Left cardiac atrium (tissue), 4 donors: ENCODE data around the gene COL11A2. TPM values are rescaled to one million over a fixed set of nuclear protein-coding genes. Genes with fewer than 3 reads are reported as not detected.

Experiments used
- ATAC-seq, 2 donors: fragments of 200-7000 bp; cut with Tn5 transposase; one replicate each; pipeline ENCODE4 v1.9.1; 2020; ENCODE audit warnings: mild to moderate bottlenecking in 2 of 2, moderate library complexity in 2 of 2
- DNase-seq: peaks from one replicate; pipeline ENCODE4 v3.0.0-alpha.2; 2020
- intact Hi-C, 2 donors: fragments of 100-400 bp; cut with DNase I; formaldehyde crosslinking; loops; one replicate each; pipeline versions ENCODE4 v1.14.1 to v1.15.1; 2022 to 2023
- total RNA-seq, 2 donors: library from RNA; stranded (reverse); fragmentation: NEBNext Ultra II Directional; extraction: Animal tissue kit (Norgen Biotek cat#: 25700); gene quantifications; one replicate each; pipeline ENCODE4 v1.2.1, GENCODE V29; 2021
- donor health status: DM: no; HTN: yes; CAD: no.
- donor health status: DM: no; HTN: yes; CAD: no; lungs with severe emphysema.
- donor health status: DM: yes; HTN: yes; CAD: no.
- donor health status: Dilated cardiomyopathy.

Gene COL11A2
- total RNA-seq, 2 donors from 2014 or later, result 0.94 to 1.3 TPM

DNA sequence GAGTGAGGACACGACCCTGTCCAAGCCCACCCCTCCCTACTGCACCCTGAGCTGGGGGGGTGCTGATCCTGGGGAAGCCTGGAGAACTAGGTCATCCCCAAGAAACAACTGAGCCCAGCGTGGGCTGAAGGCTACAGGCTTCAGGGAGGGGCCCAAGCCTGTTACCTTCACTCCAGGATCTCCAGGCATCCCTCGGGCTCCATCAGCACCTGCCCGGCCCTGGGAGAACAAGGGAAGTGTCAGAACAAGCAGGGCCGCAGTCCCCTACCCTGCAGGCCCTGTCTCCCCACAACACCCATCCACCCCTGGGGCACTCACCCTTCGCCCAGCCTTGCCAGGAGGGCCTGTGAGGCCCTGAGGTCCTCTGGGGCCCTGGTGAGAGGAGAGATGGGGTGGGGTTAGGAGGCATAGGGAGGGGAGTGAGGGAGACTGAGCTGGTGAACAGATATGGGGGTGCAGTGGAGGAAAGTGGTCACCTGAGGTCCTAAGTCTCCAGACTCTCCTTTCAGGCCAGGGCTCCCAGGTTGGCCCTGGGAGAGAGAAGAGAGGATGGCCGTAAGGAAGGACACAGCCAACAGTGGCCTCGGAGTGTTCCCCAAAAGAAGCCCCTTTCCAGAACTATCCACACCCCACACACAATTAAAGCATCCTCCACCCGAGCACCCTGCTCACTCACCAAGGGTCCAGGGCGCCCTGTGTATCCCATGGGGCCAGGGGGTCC lies 13.4 kb downstream of the COL11A2 start:
- intact Hi-C loops, result no loop called here
- DNase-seq (no peak), ATAC-seq (no peak)

GRCh38 chr6:33177552-33178446 lies 14.5 kb downstream of the COL11A2 start:
- ATAC-seq (no peak), DNase-seq (no peak)
- intact Hi-C loops, result no loop called here

DNA sequence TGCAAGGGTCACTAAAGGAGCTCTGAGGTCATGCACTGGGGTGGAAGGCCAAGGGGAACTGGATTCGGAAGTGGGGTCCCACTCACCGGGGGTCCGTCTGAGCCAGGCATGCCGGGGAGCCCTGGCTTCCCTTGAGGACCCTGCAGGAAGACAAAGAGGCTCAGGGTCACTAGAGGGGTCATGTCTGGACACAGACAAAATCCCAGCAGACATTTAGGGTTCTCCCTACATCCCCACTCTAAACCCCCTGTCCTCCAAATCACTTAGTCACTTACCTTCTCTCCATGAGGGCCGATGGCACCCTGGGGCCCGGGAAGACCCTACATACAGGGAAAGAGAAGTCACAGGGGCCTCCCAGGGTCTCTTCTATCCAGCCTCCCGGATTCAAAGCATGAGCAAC lies 15.4 kb downstream of the COL11A2 start:
- DNase-seq, result no peak
- intact Hi-C loops, result no loop called here
- ATAC-seq, result no peak

DNA sequence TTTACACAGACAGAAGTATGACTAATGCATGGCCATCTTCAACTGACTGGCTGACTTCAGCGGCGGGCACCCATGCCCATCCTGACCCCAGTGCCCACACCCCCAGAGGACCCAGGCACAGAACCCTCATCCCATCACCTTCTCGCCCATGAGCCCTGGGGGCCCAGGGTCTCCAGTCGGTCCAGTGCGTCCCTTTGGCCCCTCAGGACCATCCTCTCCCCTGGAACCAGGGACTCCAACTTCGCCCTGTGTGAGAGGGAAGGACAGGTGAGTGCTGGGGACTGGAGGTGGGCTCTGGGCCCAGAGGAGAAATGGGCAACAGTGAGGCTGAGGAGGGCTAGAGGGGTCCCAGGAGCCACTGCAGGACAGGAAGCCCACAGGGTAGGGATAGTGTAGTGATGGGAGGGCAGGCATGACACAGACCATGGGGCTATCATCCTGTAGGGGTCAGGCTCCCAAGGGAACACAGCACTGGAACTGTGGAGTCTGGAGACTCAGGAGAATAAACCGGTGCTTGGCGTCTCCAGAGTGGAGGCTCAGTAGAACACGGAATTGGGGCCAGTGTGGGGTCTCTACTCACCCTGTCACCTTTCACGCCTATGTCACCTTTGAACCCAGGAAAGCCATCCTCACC lies 16.7 kb downstream of the COL11A2 start:
- no peak for DNase-seq
- no peak for ATAC-seq
- intact Hi-C loops, result no loop called here

DNA sequence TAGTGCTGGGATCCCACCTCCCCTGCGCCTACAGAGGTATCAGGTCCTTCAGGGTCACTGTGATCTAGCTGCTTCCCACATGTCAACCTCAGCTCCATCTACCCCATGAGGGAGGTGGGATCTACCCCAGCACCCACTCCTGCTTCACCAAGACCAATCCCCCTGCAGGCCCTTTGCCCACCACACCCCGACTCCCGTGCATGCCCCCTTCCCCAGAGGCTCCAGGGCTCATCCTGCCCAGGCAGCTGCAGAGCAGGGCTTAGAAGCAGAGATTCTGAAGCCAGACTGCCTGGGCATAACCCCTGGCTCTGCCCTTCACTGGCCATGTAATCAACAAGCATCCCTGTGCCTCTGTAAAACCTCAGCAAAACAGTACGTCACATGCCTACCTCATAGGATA lies 17.5 kb downstream of the COL11A2 start:
- intact Hi-C loops, result no loop called here
- ATAC-seq, result no peak
- DNase-seq, result no peak

- no peak for DNase-seq
- no peak for ATAC-seq
- intact Hi-C loops, result no loop called here
Measured at GRCh38 chr6:33173535-33174180, 18.6 kb downstream of the COL11A2 start.

DNA sequence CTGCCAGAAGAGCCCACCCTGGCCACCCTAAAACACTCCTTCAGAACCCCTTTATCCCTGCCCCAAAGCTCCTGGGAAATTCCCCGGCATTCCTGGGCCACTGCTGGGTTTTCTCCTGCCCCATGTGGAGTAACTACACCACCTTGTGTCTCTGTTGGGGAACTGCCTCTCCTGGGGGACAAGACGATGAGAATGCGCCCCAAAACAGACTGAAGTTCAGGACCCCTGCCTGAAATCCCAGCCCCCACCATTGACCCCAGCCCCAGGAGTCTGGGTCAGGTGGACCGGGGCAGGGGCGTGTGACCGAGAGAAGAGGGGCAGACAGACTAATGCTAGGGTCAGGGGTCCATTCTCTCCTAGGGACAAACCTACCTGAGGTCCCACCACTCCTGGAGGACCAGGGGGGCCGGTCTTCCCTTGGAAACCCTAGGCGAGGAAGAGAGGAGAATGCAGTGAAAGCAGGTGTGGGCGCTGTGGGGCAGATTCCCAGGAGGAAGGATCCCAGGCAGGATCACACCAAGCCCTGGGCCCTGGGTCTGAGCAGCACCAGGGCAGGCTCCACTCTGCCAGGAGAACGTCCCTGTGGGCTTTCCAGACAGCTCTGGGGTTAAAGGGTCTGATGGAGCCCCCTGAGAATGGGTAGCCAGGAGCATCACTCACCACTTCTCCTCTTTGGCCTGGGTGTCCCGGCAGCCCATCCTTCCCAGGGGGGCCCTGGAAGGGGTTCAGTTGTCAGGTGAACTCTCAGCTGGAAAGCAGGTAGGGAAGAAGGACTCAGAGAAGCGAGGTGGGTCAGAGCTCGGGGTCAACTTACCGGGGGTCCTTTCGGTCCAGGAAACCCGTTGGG lies 19.4 kb downstream of the COL11A2 start:
- intact Hi-C loops, result no loop called here
- no peak for ATAC-seq
- DNase-seq, result no peak

- DNase-seq, result no peak
- intact Hi-C loops, result no loop called here
Measured at GRCh38 chr6:33171880-33172687, 20.2 kb downstream of the COL11A2 start.

GRCh38 chr6:33171016-33171879 lies 21.0 kb downstream of the COL11A2 start:
- no peak for DNase-seq
- intact Hi-C loops, result no loop called here

More at GRCh38 chr6:33171880-33172687, 20.2 kb downstream of the COL11A2 start:
- ATAC-seq, result no peak

DNA sequence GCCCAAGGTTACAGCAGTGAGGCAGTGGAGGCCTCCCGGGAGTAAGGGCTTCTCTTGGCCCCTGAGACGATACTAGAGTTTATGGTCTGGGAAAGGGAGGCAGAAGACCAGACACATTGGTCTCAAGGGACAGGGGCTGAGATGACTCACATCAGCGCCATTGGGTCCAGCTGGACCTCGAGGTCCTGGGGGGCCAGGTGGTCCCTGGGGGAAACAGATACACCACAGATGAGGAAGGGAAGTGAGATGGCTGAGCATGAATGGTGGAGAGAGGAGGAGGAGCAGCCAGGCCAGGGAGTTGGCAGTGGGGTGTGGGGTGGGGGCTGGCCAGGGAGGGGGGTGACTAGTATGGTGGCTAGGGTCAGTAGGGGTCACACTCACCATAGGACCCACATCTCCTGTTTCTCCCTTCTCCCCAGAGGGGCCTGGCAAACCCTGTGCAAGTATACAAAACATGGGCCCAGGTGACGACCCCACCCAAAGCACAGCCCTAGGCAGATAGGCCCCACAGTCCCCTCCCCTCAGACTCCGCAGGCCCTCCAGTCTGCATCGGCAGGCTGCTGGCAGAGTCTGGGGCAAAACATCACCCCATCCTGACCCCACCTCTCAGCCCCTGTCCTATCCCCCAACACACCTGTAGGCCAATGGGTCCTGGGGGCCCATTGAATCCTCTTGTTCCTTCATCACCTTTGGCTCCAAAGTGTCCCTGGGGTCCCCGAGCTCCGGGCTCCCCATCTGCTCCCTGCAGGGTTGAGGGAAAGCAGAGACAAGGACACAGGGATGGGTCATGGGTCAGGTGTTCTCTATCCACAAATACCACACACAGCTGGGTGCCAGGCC lies 21.9 kb downstream of the COL11A2 start:
- DNase-seq (no peak), ATAC-seq (no peak)
- intact Hi-C loops, result no loop called here

More at GRCh38 chr6:33171016-33171879, 21.0 kb downstream of the COL11A2 start:
- no peak for ATAC-seq

DNA sequence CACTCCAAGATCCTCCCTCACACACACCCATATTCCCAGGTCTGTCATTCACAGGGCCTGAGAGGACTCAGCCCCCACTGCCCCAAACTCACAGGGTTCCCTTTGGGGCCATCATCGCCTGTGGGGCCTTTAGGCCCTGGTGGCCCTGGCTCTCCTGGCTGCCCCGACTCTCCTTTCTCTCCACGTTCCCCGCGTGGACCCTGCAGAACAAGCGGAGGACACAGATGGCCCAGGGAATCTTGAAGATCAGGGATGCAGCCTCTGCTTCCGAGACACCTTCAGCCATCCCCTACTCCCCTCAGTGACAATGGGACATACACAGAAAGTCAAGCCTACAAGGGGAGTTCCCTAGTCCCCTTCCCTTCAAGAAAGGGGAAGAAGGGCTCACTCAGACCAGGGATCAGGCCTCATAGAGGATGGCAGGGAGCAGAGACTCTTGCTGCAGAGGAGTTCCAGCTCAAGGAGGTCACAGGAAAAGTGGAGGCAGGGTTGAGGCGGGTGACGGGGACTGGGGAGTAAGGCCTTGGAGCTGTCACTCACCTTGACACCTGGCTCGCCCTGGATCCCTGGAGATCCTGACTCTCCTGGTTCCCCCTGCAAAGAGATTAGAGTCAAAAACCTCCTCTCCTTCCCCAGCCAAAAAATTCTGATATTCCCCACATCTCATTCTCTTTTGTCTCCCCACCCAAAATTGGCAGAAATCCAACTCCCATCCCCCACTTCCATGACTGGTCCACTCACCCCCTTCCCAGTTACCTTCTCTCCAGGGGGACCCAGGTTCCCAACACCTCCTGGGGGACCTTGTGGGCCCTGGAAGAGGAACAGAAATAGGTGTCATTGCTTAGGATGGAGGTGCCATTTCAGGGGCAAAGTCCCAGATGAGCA lies 22.7 kb downstream of the COL11A2 start:
- ATAC-seq (no peak), DNase-seq (no peak)
- intact Hi-C loops, result no loop called here

GRCh38 chr6:33168639-33169038 lies 23.6 kb downstream of the COL11A2 start:
- ATAC-seq, result no peak
- DNase-seq, result no peak
- intact Hi-C loops, result no loop called here

DNA sequence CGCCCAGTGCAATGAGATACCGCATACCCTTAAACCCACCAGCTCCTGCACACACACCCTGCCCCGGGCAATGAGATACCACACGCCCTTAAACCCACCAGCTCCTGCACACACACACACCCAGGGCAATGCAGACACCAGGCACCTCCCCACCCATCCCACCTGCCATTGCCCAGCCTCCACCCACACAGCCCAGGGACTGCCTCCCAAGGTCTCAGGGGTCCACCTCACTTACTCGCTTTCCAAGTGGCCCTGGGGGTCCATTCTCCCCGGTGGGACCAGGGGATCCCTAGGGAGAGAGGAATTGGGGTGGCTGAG lies 24.0 kb downstream of the COL11A2 start:
- DNase-seq (no peak), ATAC-seq (no peak)
- intact Hi-C loops, result no loop called here

DNA sequence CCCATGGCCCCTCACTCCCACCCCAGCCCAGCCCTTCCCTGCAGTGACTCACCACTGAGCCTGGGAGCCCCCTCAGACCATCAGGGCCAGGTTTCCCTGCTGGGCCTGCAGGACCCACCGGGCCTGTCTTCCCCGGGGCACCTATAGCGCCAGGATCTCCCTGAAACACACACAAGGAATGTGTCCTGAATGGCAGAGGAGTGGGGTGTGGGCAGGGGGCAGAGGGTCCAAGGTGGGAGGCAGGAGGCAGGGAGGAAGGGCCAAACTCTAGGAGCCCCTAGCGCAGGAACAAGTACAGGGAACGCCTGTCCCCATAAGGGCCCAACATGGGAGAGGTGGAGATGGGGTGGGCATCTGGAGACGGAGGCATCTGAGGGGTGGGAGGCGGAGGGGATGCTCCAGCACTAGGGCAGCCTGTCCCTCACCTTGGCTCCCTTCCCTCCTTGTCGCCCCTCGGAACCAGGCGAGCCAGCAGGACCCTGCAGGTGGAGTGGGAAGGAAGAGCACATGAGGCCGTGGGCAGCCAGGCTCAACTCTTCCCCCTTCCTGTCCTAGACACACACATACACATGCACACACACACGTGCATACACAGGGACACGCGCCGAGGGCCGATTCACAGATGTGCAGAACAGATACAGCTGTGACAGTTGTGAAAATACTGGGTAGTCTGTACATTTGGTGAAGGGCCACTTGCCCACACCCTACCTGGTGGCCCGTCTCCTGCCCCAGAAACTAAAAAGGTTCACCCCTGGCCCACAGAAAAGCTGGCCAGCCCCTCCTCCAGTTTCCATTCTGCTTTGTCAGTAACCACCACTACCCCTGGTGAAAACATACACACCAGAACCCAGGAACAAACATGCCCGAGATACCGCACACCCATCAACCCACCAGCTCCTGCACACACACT lies 24.6 kb downstream of the COL11A2 start:
- intact Hi-C loops, result no loop called here
- ATAC-seq (no peak), DNase-seq (no peak)
